K562 (cell line): ENCODE data around the gene CLDND2. TPM values are rescaled to one million over a fixed set of nuclear protein-coding genes. Genes with fewer than 3 reads are reported as not detected.

ENCODE experiments used
- ATAC-seq: fragments of 200-7000 bp; cut with Tn5 transposase; 3 replicates; pipeline ENCODE4 v1.9.1; 2020; ENCODE audit warnings: moderate library complexity
- BruUV-seq: library from RNA; stranded (reverse); fragments of 400-500 nt; replicated peaks from 2 replicates; lab custom pipeline; 2021; lab: Mats Ljungman, UMichigan
- CTCF ChIA-PET: fragments of 300-600 bp; formaldehyde crosslinking; extraction: SDS; loops from one replicate; lab custom pipeline; 2021; ENCODE audit warnings: low intra/inter-chr PET ratio; lab: Yijun Ruan, JAX
- POLR2A ChIA-PET: fragments of 300-600, 350-650 bp; sonication (Branson Sonifier 250); formaldehyde crosslinking; extraction: SDS; loops from one replicate; lab custom pipeline; 2021; ENCODE audit warnings: antibody characterized with exemption, inconsistent platforms; lab: Yijun Ruan, JAX
- DNase-seq, 4 experiments: peaks; one replicate each; pipeline versions ENCODE4 v3.0.0 to v3.0.0-alpha.2; 2011 to 2018; ENCODE audit warnings: low spot score in 3 of 4, mixed read lengths in 3 of 4; ENCODE audit errors: extremely low read depth in 1 of 4
- FAIRE-seq: peaks from 2 replicates; lab custom pipeline; 2011; peaks lifted over from hg19 to GRCh38; lab: Jason Lieb, UNC
- H2AFZ ChIP-seq: 2 replicates; pipeline ENCODE4 v1.6.0; 2011; ENCODE audit warnings: low read depth, low read length, control low read depth, inconsistent platforms
- H3K27ac ChIP-seq: fragments of 200-600 bp; 3 replicates; pipeline ENCODE4 v1.8.0; 2011; ENCODE audit warnings: low read depth, mild to moderate bottlenecking, control low read depth, inconsistent platforms, low read length, moderate library complexity, mixed read lengths; ENCODE audit errors: extremely low read depth
- H3K27me3 ChIP-seq, 2 experiments: fragments of 300-600 bp in 1 of 2; 2 replicates in 1 of 2; 3 replicates in 1 of 2; pipeline versions ENCODE4 v1.6.0 to v1.8.0; 2011; ENCODE audit warnings: inconsistent platforms in 2 of 2, low read length in 2 of 2, mild to moderate bottlenecking in 1 of 2, mixed read lengths in 1 of 2, moderate library complexity in 1 of 2; ENCODE audit not compliant: control insufficient read depth in 2 of 2, insufficient read depth in 2 of 2
- H3K36me3 ChIP-seq: fragments of 300-600 bp; 3 replicates; pipeline ENCODE4 v1.8.0; 2011; ENCODE audit warnings: mild to moderate bottlenecking, low read length, inconsistent platforms; ENCODE audit not compliant: control insufficient read depth, insufficient read depth
- H3K4me1 ChIP-seq, 2 experiments: fragments of 200-600 bp in 1 of 2; replicated peaks in 1 of 2; 2 replicates in 1 of 2; 3 replicates in 1 of 2; pipeline versions ENCODE4 v1.5.1 to v1.8.0; 2011; ENCODE audit warnings: inconsistent platforms in 2 of 2, low read length in 2 of 2, mild to moderate bottlenecking in 1 of 2, mixed read lengths in 1 of 2, moderate library complexity in 1 of 2; ENCODE audit not compliant: control insufficient read depth in 2 of 2, insufficient read depth in 2 of 2
- H3K4me2 ChIP-seq: 2 replicates; pipeline ENCODE4 v1.6.1; 2011; ENCODE audit warnings: low read length, control low read depth, inconsistent platforms, mixed read lengths; ENCODE audit not compliant: insufficient read depth
- H3K4me3 ChIP-seq: fragments of 200-600 bp; sonication (generic), shearing (Covaris generic); 2 replicates; pipeline ENCODE4 v1.5.1; 2016; ENCODE audit warnings: control low read depth, inconsistent platforms
- H3K79me2 ChIP-seq: fragments of 200-600 bp; 3 replicates; pipeline ENCODE4 v1.8.0; 2011; ENCODE audit warnings: low read length, inconsistent platforms; ENCODE audit not compliant: control insufficient read depth, insufficient read depth
- H3K9ac ChIP-seq, 2 experiments: 2 replicates each; pipeline versions ENCODE4 v1.6.0 to v1.6.1; 2011; ENCODE audit warnings: low read depth in 2 of 2, low read length in 2 of 2, control low read depth in 1 of 2, inconsistent platforms in 1 of 2, mild to moderate bottlenecking in 1 of 2, mixed read lengths in 1 of 2; ENCODE audit not compliant: insufficient read depth in 1 of 2
- H3K9me1 ChIP-seq: one replicate; pipeline ENCODE4 v1.6.0; 2011; ENCODE audit warnings: inconsistent platforms, mild to moderate bottlenecking, low read length, moderate library complexity; ENCODE audit not compliant: control insufficient read depth, insufficient read depth
- H3K9me3 ChIP-seq: replicated peaks from 2 replicates; pipeline ENCODE4 v1.5.1; 2011; ENCODE audit warnings: low read depth, low read length, inconsistent platforms; ENCODE audit not compliant: control insufficient read depth, insufficient read depth
- H4K20me1 ChIP-seq: replicated peaks from 2 replicates; pipeline ENCODE4 v1.6.1; 2011; ENCODE audit warnings: low read length, inconsistent platforms, mixed read lengths; ENCODE audit not compliant: control insufficient read depth, insufficient read depth
- FOSL1 ChIP-seq: fragments of 200-800 bp; sonication (Bioruptor generic); conservative IDR thresholded peaks from 2 replicates; pipeline ENCODE4 v1.6.1; 2016; ENCODE audit warnings: missing genetic modification characterization, missing compliant biosample characterization
- PHB ChIP-seq: fragments of 250-450 bp; sonication (Bioruptor Pico); IDR thresholded peaks from 2 replicates; pipeline ENCODE4 v1.5.0; 2021
- ZNF592 ChIP-seq: fragments of 450-650 bp; IDR thresholded peaks from 2 replicates; pipeline ENCODE4 v1.6.1; 2017; ENCODE audit warnings: antibody characterized with exemption, mild to moderate bottlenecking
- WGBS: fragments of 100-300 bp; shearing (Covaris generic); methylation state at CpG from one replicate; pipeline ENCODE4 v1.1.6; 2016; ENCODE audit warnings: low coverage, mixed read lengths; ENCODE audit not compliant: insufficient coverage; ENCODE audit errors: missing lambda C conversion rate; 5-methylcytosine and 5-hydroxymethylcytosine counted together
- in situ Hi-C: fragments of 300-500 bp; cut with MboI; formaldehyde crosslinking; loops from 4 replicates; pipeline ENCODE4 v1.15.0; 2018; ENCODE audit warnings: inconsistent platforms, mixed read lengths
- intact Hi-C: fragments of 100-400 bp; cut with micrococcal nuclease; formaldehyde crosslinking; loops from 2 replicates; pipeline ENCODE4 v1.14.2; 2022
- polyA plus RNA-seq, 8 experiments: library from polyadenylated mRNA; depleted of rRNA in 4 of 8; stranded (reverse) in 5 of 8; unstranded in 3 of 8; fragments of >200 nt; fragmentation: Nextera tagmentation in 2 of 8; fragmentation: Illumina TruSeq in 1 of 8; extraction: Ambion mirVana in 2 of 8; extraction: Trizol in 1 of 8; gene quantifications; 2 replicates each; pipeline versions ENCODE4 v1.2.1 to v1.2.3, GENCODE V29; 2011 to 2014; ENCODE audit warnings: inconsistent platforms in 1 of 8, missing spikeins in 1 of 8
- total RNA-seq, 7 experiments: library from RNA; depleted of rRNA in 6 of 7; stranded (reverse); fragments of >200 nt in 6 of 7; fragmentation: Illumina TruSeq in 2 of 7; extraction: Trizol in 2 of 7; gene quantifications; 2 replicates each; pipeline versions ENCODE4 v1.2.1 to v1.2.3, GENCODE V29; 2011 to 2021; ENCODE audit warnings: low replicate concordance in 1 of 7

The CLDND2 gene
- total and polyA plus RNA-seq, 9 of the 15 experiments (the other 6 are each of a cell fraction or from before 2014, with no cell fraction given) = 0.45 to 4.0 (median 1.2) TPM; not detected in 3

DNA sequence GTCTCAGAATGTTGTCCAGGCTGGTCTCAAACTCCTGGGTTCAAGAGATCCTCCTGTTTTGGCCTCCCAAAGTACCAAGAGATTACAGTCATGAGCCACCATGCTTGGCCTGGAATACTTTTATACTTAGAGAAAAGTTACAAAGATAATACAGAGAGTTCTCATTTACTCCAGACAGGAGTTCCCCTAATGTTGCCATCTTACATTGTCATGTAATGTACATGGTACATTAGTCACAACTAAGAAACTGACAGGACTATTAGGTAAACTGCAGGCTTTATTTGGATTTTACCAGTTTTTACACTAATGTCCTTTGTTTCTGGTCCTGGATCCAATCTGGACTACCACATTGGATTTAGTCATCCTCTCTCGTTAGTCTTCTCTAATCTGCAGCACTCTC, 23.9 kb upstream of the CLDND2 start:
- Histone ChIP-seq H3K9ac (peak overlapping the region in 1 of 2 experiments; percentile 24; a peak in 1 of 4 replicates), H3K27me3 (no peaks in the 10 kb centered on the region), H3K79me2 (peaks cover 18% of the 10 kb centered on the region; the same call in 2 of the 3 replicates), H2AFZ (peak overlapping the region; percentile 57), H4K20me1 (no peaks in the 10 kb centered on the region), H3K4me2 (no peak overlapping the region), H3K27ac (peak overlapping the region; percentile 82; the same call in 2 of the 3 replicates), H3K9me3 (no peaks in the 10 kb centered on the region), H3K4me3 (no peak overlapping the region), H3K36me3 (no peaks in the 10 kb centered on the region), H3K9me1 (no peaks in the 10 kb centered on the region), H3K4me1 (peaks cover 28 to 42% of the 10 kb centered on the region in 2 experiments; a peak in 4 of 5 replicates)
- TF ChIP-seq FOSL1 (tag) (0 out of 2 replicates have a peak, but pooled peaks have one; percentile 1), ZNF592 (0 out of 2 replicates have a peak, but pooled peaks have one; percentile 38), PHB (CRISPR knock-in tag) (no peak)
- POLR2A ChIA-PET = interaction anchor here (0.6 to 1.1 kb wide), 6 partner anchors 11 to 416 kb away, joined by 3 to 6 read pairs (median 3); partner anchors contain the start of gene NKG7
- DNase-seq = no peak
- CTCF ChIA-PET = no interaction called here
- intact Hi-C loops (loop anchor here (5.0 kb wide), 1 partner anchor 40 kb away; no protein-coding TSS in a partner anchor), in situ Hi-C loops (no loop called here)
- FAIRE-seq = no peak
- no peak for ATAC-seq
- WGBS = 17% methylated on average over 1 of the region's 1 CpG
- no TSS peak for BruUV-seq
